KMS-11 (cell line): ENCODE data around the gene EIF3M.

Experiments
- H2AFZ ChIP-seq: fragments of 200-600 bp; sonication (generic); 2 replicates; pipeline ENCODE4 v1.6.1; 2016; ENCODE audit warnings: antibody characterized with exemption, mixed run types, low read depth
- H3K27ac ChIP-seq: fragments of 200-600 bp; sonication (generic); 2 replicates; pipeline ENCODE4 v1.6.1; 2016; ENCODE audit warnings: mild to moderate bottlenecking, mixed run types
- H3K27me3 ChIP-seq: fragments of 200-600 bp; sonication (generic); 2 replicates; pipeline ENCODE4 v1.6.1; 2017; ENCODE audit warnings: mild to moderate bottlenecking, low read depth, mixed run types, moderate library complexity; ENCODE audit not compliant: insufficient read depth
- H3K36me3 ChIP-seq: fragments of 200-600 bp; sonication (generic); 2 replicates; pipeline ENCODE4 v1.6.1; 2017; ENCODE audit warnings: mild to moderate bottlenecking, mixed run types; ENCODE audit not compliant: insufficient read depth
- H3K4me1 ChIP-seq: fragments of 200-600 bp; sonication (generic); 2 replicates; pipeline ENCODE4 v1.6.1; 2016; ENCODE audit warnings: mild to moderate bottlenecking, low read depth, mixed run types; ENCODE audit not compliant: poor library complexity, severe bottlenecking
- H3K4me2 ChIP-seq: fragments of 200-600 bp; sonication (generic); 2 replicates; pipeline ENCODE4 v1.7.0; 2016; ENCODE audit warnings: mild to moderate bottlenecking, mixed run types
- H3K4me3 ChIP-seq: fragments of 200-600 bp; sonication (generic); IDR thresholded peaks from 2 replicates; pipeline ENCODE4 v1.6.1; 2017; ENCODE audit warnings: low read depth, low read length, mixed read lengths; ENCODE audit not compliant: insufficient read depth
- H3K79me2 ChIP-seq: fragments of 200-600 bp; sonication (generic); 2 replicates; pipeline ENCODE4 v1.6.1; 2016; ENCODE audit warnings: low read depth, mixed run types; ENCODE audit not compliant: insufficient read depth
- H3K9ac ChIP-seq: fragments of 200-600 bp; sonication (generic); 2 replicates; pipeline ENCODE4 v1.6.1; 2016; ENCODE audit warnings: mild to moderate bottlenecking, mixed run types
- H4K20me1 ChIP-seq: fragments of 200-600 bp; sonication (generic); 2 replicates; pipeline ENCODE4 v1.6.1; 2016; ENCODE audit warnings: mild to moderate bottlenecking, mixed run types; ENCODE audit not compliant: insufficient read depth
- TF ChIP-seq, protein P1 (sequence below): fragments of 200-600 bp; sonication (generic); conservative IDR thresholded peaks from 2 replicates; pipeline ENCODE4 v1.6.1; 2017; ENCODE audit warnings: low read depth, mild to moderate bottlenecking, antibody characterized with exemption, low read length, moderate library complexity, mixed read lengths

The EIF3M gene

DNA sequence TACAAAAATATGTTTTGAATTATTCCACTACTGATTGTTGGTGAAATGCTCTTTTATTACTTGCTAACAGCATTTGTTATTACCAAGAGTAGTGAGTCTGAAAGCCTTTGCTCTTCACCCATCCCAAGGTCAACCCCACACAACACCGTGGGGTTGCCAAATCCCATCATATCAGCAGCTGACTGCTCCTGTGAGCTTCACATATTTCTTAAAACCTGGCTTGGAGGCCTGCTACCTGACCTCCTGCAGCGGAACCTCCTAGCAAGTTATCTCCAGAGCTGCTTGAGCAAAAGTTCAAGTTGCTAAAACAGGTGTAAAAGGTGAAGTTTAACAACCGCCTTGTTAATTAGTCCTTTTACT lies 20.1 kb upstream of the EIF3M start:
- no peaks in the 10 kb centered on the region for H3K27me3 ChIP-seq
- TF ChIP-seq, protein P1, sequence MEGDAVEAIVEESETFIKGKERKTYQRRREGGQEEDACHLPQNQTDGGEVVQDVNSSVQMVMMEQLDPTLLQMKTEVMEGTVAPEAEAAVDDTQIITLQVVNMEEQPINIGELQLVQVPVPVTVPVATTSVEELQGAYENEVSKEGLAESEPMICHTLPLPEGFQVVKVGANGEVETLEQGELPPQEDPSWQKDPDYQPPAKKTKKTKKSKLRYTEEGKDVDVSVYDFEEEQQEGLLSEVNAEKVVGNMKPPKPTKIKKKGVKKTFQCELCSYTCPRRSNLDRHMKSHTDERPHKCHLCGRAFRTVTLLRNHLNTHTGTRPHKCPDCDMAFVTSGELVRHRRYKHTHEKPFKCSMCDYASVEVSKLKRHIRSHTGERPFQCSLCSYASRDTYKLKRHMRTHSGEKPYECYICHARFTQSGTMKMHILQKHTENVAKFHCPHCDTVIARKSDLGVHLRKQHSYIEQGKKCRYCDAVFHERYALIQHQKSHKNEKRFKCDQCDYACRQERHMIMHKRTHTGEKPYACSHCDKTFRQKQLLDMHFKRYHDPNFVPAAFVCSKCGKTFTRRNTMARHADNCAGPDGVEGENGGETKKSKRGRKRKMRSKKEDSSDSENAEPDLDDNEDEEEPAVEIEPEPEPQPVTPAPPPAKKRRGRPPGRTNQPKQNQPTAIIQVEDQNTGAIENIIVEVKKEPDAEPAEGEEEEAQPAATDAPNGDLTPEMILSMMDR = no peak
- no peak overlapping the region for H3K9ac ChIP-seq
- H3K36me3 ChIP-seq = no peaks in the 10 kb centered on the region
- no peak overlapping the region for H3K27ac ChIP-seq
- H4K20me1 ChIP-seq = no peaks in the 10 kb centered on the region
- H3K4me2 ChIP-seq = no peak overlapping the region
- peaks cover 4% of the 10 kb centered on the region for H3K4me1 ChIP-seq
- H2AFZ ChIP-seq = no peak overlapping the region
- H3K4me3 ChIP-seq = no peak overlapping the region
- H3K79me2 ChIP-seq = no peaks in the 10 kb centered on the region

DNA sequence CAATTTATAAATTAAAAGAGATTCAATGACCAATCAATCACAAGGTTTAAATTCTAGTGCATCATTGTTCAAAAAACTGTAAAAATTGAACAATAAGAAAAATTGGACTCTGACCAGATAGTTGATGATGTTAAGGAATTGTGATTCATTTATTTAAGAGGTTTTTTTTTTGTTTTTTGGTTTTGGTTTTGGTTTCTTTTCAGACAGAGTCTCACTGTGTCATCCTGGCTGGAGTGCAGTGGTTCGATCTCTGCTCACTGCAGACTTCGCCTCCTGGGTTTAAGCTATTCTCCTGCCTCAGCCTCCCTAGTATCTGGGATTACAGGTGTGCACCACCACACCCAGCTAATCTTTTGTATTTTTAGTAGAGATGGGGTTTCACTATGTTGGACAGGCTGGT lies 17.1 kb upstream of the EIF3M start:
- TF ChIP-seq, protein P1 = no peak
- H3K4me3 ChIP-seq = no peak overlapping the region
- H3K27me3 ChIP-seq = no peaks in the 10 kb centered on the region
- H3K27ac ChIP-seq = no peak overlapping the region
- no peak overlapping the region for H3K9ac ChIP-seq
- H2AFZ ChIP-seq = no peak overlapping the region
- H3K4me1 ChIP-seq = peaks cover 4% of the 10 kb centered on the region
- no peaks in the 10 kb centered on the region for H3K79me2 ChIP-seq
- no peak overlapping the region for H3K4me2 ChIP-seq
- H4K20me1 ChIP-seq = no peaks in the 10 kb centered on the region
- no peaks in the 10 kb centered on the region for H3K36me3 ChIP-seq

DNA sequence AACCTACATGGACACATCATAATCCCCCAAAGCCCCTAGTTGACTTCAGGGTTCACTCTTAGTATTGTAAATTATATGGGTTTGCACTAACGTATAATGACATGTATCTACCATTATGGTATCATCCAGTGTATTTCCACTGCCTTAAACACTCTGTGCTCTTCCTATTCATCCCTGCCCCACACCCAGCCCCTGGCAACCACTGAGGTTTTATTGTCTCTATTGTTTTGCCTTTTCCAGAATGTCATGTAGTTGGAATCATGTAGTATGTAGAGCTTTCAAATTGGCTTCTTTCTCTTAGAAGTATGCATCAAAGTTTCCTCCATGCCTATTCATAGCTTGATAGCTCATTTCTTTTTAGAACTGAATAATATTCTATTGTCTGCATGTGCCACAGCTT lies 16.5 kb upstream of the EIF3M start:
- Histone ChIP-seq H2AFZ (no peak overlapping the region), H3K79me2 (no peaks in the 10 kb centered on the region), H3K4me1 (peaks cover 4% of the 10 kb centered on the region), H4K20me1 (no peaks in the 10 kb centered on the region), H3K27me3 (no peaks in the 10 kb centered on the region), H3K4me3 (no peak overlapping the region), H3K9ac (no peak overlapping the region), H3K36me3 (no peaks in the 10 kb centered on the region), H3K27ac (no peak overlapping the region), H3K4me2 (no peak overlapping the region)
- TF ChIP-seq, protein P1 = no peak

DNA sequence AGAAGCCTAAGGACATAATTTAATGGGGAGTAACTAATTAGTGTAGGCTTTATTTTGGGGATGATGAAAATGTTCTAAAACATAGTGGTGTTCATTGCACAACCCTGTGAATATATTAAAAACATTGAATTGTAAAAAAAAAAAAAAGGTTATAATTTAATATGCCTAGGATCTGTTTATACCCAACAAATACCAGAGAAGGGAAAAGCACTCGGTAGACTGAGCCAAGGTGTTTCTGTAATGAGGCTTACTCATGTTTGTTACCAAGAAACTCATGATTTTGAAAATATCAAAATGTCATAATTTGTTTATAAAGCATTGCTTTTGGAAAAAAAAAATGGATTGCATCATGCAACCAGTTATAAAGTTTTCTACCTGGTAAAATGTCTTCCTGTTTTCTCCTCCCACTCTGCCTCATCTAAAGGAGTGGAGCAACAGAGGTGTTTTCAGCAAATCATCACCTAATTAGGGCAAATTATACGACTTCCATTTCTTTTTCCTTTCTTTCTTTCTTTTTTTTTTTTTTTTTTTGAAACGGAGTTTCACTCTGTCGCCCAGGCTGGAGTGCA lies 14.2 kb upstream of the EIF3M start:
- Histone ChIP-seq H3K27ac (no peak overlapping the region), H3K4me1 (peaks cover 4% of the 10 kb centered on the region), H3K9ac (no peak overlapping the region), H3K4me2 (no peak overlapping the region), H3K27me3 (no peaks in the 10 kb centered on the region), H3K4me3 (no peak overlapping the region), H4K20me1 (no peaks in the 10 kb centered on the region), H3K79me2 (no peaks in the 10 kb centered on the region), H3K36me3 (no peaks in the 10 kb centered on the region), H2AFZ (no peak overlapping the region)
- TF ChIP-seq, protein P1 = no peak

DNA sequence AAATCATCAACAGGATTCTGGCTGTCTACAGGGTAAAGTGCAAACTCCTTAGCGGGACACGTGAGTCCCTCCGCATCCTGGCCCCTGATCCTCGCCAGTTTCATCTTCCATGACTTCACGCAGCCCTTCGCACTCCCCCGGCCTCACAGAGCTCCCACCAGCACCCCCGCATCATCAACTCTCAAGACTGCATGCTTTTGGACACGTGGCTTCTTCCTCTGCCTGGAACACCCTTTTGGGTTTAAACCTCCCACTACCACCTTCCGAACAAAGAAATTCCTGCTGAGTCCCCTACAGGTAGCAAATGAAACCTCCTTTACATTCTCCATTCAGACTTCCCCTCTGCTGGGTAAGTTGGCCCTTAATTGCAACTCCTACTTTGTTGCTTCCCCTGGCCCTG lies 12.6 kb upstream of the EIF3M start:
- TF ChIP-seq, protein P1 = no peak
- Histone ChIP-seq H3K27ac (no peak overlapping the region), H3K9ac (no peak overlapping the region), H3K4me1 (peaks cover 4% of the 10 kb centered on the region), H3K4me2 (no peak overlapping the region), H3K79me2 (no peaks in the 10 kb centered on the region), H4K20me1 (no peaks in the 10 kb centered on the region), H3K4me3 (no peak overlapping the region), H3K27me3 (no peaks in the 10 kb centered on the region), H3K36me3 (no peaks in the 10 kb centered on the region), H2AFZ (no peak overlapping the region)
